HepG2 (cell line): ENCODE results near the gene CCDC82. TPM values are rescaled to one million over a fixed set of nuclear protein-coding genes. Genes with fewer than 3 reads are reported as not detected.

Experiments used
- CSRNP1 ChIP-seq: sonication (generic); formaldehyde crosslinking; IDR thresholded peaks from 2 replicates; pipeline ENCODE4 v1.8.1; 2023; ENCODE audit warnings: mild to moderate bottlenecking, missing genetic modification reagents
- FOXM1 ChIP-seq: sonication (generic); formaldehyde crosslinking; IDR thresholded peaks from 2 replicates; pipeline ENCODE4 v1.5.0; 2020; ENCODE audit warnings: missing genetic modification reagents
- HNF1A ChIP-seq, 2 experiments: sonication (generic) in 1 of 2; formaldehyde crosslinking in 1 of 2; IDR thresholded peaks; 2 replicates each; pipeline versions ENCODE4 v1.4.0 to v1.6.1; 2016 to 2020; ENCODE audit warnings: borderline replicate concordance in 1 of 2, low read depth in 1 of 2, mild to moderate bottlenecking in 1 of 2, missing genetic modification reagents in 1 of 2
- JUNB ChIP-seq: sonication (generic); formaldehyde crosslinking; IDR thresholded peaks from 2 replicates; pipeline ENCODE4 v1.8.0; 2022; ENCODE audit warnings: missing genetic modification reagents, mild to moderate bottlenecking, borderline replicate concordance
- NR2F1 ChIP-seq, 2 experiments: fragments of 450-650 bp in 1 of 2; formaldehyde crosslinking in 1 of 2; IDR thresholded peaks; 2 replicates each; pipeline versions ENCODE4 v1.5.0 to v1.6.1; 2016 to 2020; ENCODE audit warnings: mild to moderate bottlenecking in 1 of 2, missing compliant biosample characterization in 1 of 2, missing genetic modification reagents in 1 of 2, moderate library complexity in 1 of 2
- PHF8 ChIP-seq: sonication (generic); formaldehyde crosslinking; IDR thresholded peaks from 2 replicates; pipeline ENCODE4 v1.5.0; 2020; ENCODE audit warnings: missing genetic modification reagents
- RFXANK ChIP-seq: IDR thresholded peaks from 2 replicates; pipeline ENCODE4 v1.6.1; 2016
- SMC3 ChIP-seq: IDR thresholded peaks from 2 replicates; pipeline ENCODE4 v1.6.1; 2011; ENCODE audit warnings: low read length, improper control_type of control experiment
- SP4 ChIP-seq: sonication (generic); formaldehyde crosslinking; IDR thresholded peaks from 2 replicates; pipeline ENCODE4 v1.8.1; 2023; ENCODE audit warnings: mild to moderate bottlenecking, missing genetic modification reagents
- ZMAT3 ChIP-seq: sonication (generic); formaldehyde crosslinking; conservative IDR thresholded peaks from 2 replicates; pipeline ENCODE4 v1.7.0; 2021; ENCODE audit warnings: missing genetic modification reagents
- ZNF280D ChIP-seq: sonication (generic); formaldehyde crosslinking; IDR thresholded peaks from 2 replicates; pipeline ENCODE4 v1.5.1; 2020; ENCODE audit warnings: mild to moderate bottlenecking, missing genetic modification reagents
- ZNF501 ChIP-seq: sonication (generic); formaldehyde crosslinking; IDR thresholded peaks from 2 replicates; pipeline ENCODE4 v1.5.1; 2020; ENCODE audit warnings: mild to moderate bottlenecking, moderate library complexity, missing genetic modification reagents
- polyA plus RNA-seq, 8 experiments: library from polyadenylated mRNA; depleted of rRNA in 3 of 8; stranded (reverse) in 7 of 8; unstranded in 1 of 8; fragments of >200 nt; fragmentation: Illumina TruSeq in 4 of 8; extraction: Trizol in 4 of 8; gene quantifications; 2 replicates each; pipeline versions ENCODE4 v1.2.1 to v1.2.3, GENCODE V29; 2011 to 2016; ENCODE audit warnings: low read depth in 4 of 8, missing spikeins in 1 of 8, mixed read lengths in 1 of 8; ENCODE audit not compliant: insufficient read depth in 1 of 8
- total RNA-seq, 5 experiments: library from RNA; depleted of rRNA; stranded (reverse); fragments of >200 nt; fragmentation: Illumina TruSeq; extraction: Trizol; gene quantifications; 2 replicates each; pipeline ENCODE4 v1.2.3, GENCODE V29; 2016; ENCODE audit warnings: low read depth in 1 of 5
- TF ChIP-seq, protein P1 (sequence below): sonication (generic); formaldehyde crosslinking; IDR thresholded peaks from 2 replicates; pipeline ENCODE4 v1.4.0; 2020; ENCODE audit warnings: missing genetic modification reagents
- TF ChIP-seq, protein P2 (sequence below): sonication (generic); formaldehyde crosslinking; IDR thresholded peaks from 2 replicates; pipeline ENCODE4 v1.8.0; 2022; ENCODE audit warnings: mild to moderate bottlenecking, missing genetic modification reagents, borderline replicate concordance
- TF ChIP-seq, protein P3 (sequence below): IDR thresholded peaks from 2 replicates; pipeline ENCODE4 v1.6.1; 2012; ENCODE audit warnings: inconsistent platforms

Gene CCDC82
- total and polyA plus RNA-seq, 2 of the 13 experiments (the other 11 are each of a cell fraction or from before 2014, with no cell fraction given), result 19.7 to 25.7 TPM

- TF ChIP-seq HNF1A (IDR thresholded peaks at IDR 0.05; ENCODE audit: low read depth), result no peak
- no peak for TF ChIP-seq HNF1A (CRISPR knock-in tag; IDR thresholded peaks at IDR 0.05; ENCODE audit: borderline replicate concordance)
- TF ChIP-seq ZNF280D (CRISPR knock-in tag), result peak; percentile 54; the same call in 1 of the 2 replicates
- TF ChIP-seq ZNF501 (CRISPR knock-in tag), result peak; percentile 41; the same call in 1 of the 2 replicates
- no peak for TF ChIP-seq NR2F1 (CRISPR knock-in tag; IDR thresholded peaks at IDR 0.05)
- no peak for TF ChIP-seq JUNB (CRISPR knock-in tag)
- TF ChIP-seq, protein P1, sequence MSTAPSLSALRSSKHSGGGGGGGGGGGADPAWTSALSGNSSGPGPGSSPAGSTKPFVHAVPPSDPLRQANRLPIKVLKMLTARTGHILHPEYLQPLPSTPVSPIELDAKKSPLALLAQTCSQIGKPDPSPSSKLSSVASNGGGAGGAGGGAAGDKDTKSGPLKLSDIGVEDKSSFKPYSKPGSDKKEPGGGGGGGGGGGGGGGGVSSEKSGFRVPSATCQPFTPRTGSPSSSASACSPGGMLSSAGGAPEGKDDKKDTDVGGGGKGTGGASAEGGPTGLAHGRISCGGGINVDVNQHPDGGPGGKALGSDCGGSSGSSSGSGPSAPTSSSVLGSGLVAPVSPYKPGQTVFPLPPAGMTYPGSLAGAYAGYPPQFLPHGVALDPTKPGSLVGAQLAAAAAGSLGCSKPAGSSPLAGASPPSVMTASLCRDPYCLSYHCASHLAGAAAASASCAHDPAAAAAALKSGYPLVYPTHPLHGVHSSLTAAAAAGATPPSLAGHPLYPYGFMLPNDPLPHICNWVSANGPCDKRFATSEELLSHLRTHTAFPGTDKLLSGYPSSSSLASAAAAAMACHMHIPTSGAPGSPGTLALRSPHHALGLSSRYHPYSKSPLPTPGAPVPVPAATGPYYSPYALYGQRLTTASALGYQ (CRISPR knock-in tag), result no peak
- 0 out of 2 replicates have a peak, but pooled peaks have one; percentile 19 for TF ChIP-seq SP4 (CRISPR knock-in tag)
- no peak for TF ChIP-seq PHF8
- no peak for TF ChIP-seq CSRNP1
- no peak for TF ChIP-seq SMC3
- no peak for TF ChIP-seq FOXM1 (CRISPR knock-in tag)
- no peak for TF ChIP-seq ZMAT3 (CRISPR knock-in tag)
- TF ChIP-seq, protein P2, sequence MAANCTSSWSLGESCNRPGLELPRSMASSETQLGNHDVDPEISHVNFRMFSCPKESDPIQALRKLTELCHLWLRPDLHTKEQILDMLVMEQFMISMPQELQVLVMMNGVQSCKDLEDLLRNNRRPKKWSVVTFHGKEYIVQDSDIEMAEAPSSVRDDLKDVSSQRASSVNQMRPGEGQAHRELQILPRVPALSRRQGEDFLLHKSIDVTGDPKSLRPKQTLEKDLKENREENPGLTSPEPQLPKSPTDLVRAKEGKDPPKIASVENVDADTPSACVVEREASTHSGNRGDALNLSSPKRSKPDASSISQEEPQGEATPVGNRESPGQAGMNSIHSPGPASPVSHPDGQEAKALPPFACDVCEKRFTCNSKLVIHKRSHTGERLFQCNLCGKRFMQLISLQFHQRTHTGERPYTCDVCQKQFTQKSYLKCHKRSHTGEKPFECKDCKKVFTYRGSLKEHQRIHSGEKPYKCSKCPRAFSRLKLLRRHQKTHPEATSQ (CRISPR knock-in tag), result no peak
- TF ChIP-seq RFXANK (CRISPR knock-in tag), result no peak
- TF ChIP-seq, protein P3, sequence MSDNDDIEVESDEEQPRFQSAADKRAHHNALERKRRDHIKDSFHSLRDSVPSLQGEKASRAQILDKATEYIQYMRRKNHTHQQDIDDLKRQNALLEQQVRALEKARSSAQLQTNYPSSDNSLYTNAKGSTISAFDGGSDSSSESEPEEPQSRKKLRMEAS, result peak; percentile 25; the same call in 1 of the 2 replicates
Observed at GRCh38 chr11:96339706-96340554, 49.8 kb downstream of the CCDC82 start (continued).
